ENCODE measurements around the gene AK8. TPM values are rescaled to one million over a fixed set of nuclear protein-coding genes. Genes with fewer than 3 reads are reported as not detected.

Gene AK8
- polyA plus RNA-seq, 1 experiment = 0.53 TPM

- Histone ChIP-seq H3K36me3 (ENCODE audit: control insufficient read depth, insufficient read depth, low read length) (peaks cover 1% of the 10 kb centered on the region; the same call in 1 of the 2 replicates), H3K4me3 (ENCODE audit: low read depth, low read length) (no peak overlapping the region), H3K27me3 (ENCODE audit: control insufficient read depth, insufficient read depth, low read length) (no peaks in the 10 kb centered on the region)
- no peak for DNase-seq (ENCODE audit: low read depth)
- ChIA-PET CTCF (interaction anchor here (1.1 to 1.2 kb wide), 2 partner anchors 13 to 14 kb away, joined by 3 to 5 read pairs; no protein-coding TSS in a partner anchor), POLR2A (no interaction called here)
- no peak for TF ChIP-seq CTCF (IDR thresholded peaks at IDR 0.05; ENCODE audit: insufficient read depth, low read depth, low read length)
Observed at GRCh38 chr9:132888151-132888550, 10.1 kb upstream of the AK8 start.

- no peak for TF ChIP-seq CTCF (IDR thresholded peaks at IDR 0.05; ENCODE audit: insufficient read depth, low read depth, low read length)
- CTCF ChIA-PET = interaction anchor here (1.1 to 1.2 kb wide), 2 partner anchors 14 to 15 kb away, joined by 3 to 5 read pairs; no protein-coding TSS in a partner anchor
- Histone ChIP-seq H3K36me3 (ENCODE audit: control insufficient read depth, insufficient read depth, low read length) (peaks cover 1% of the 10 kb centered on the region; the same call in 1 of the 2 replicates), H3K4me3 (ENCODE audit: low read depth, low read length) (no peak overlapping the region), H3K27me3 (ENCODE audit: control insufficient read depth, insufficient read depth, low read length) (no peaks in the 10 kb centered on the region)
- DNase-seq (ENCODE audit: low read depth) = no peak
- POLR2A ChIA-PET = no interaction called here
Observed at GRCh38 chr9:132887181-132888120, 9.4 kb upstream of the AK8 start.

- TF ChIP-seq CTCF (IDR thresholded peaks at IDR 0.05; ENCODE audit: insufficient read depth, low read depth, low read length) = no peak
- DNase-seq (ENCODE audit: low read depth) = no peak
- Histone ChIP-seq H3K27me3 (ENCODE audit: control insufficient read depth, insufficient read depth, low read length) (no peaks in the 10 kb centered on the region), H3K4me3 (ENCODE audit: low read depth, low read length) (no peak overlapping the region), H3K36me3 (ENCODE audit: control insufficient read depth, insufficient read depth, low read length) (peaks cover 1% of the 10 kb centered on the region; the same call in 1 of the 2 replicates)
- ChIA-PET CTCF (interaction anchor here (1.2 kb wide), 1 partner anchor 15 kb away, joined by 3 read pairs; no protein-coding TSS in a partner anchor), POLR2A (no interaction called here)
Observed at GRCh38 chr9:132886334-132886725, 8.2 kb upstream of the AK8 start.

- H3K27me3 ChIP-seq (ENCODE audit: control insufficient read depth, insufficient read depth, low read length) = no peaks in the 10 kb centered on the region
- CTCF ChIA-PET = interaction anchor here (1.2 kb wide), 1 partner anchor 16 kb away, joined by 3 read pairs; no protein-coding TSS in a partner anchor
- POLR2A ChIA-PET = no interaction called here
- no peak for DNase-seq (ENCODE audit: low read depth)
- H3K36me3 ChIP-seq (ENCODE audit: control insufficient read depth, insufficient read depth, low read length) = peaks cover 1% of the 10 kb centered on the region; the same call in 1 of the 2 replicates
- TF ChIP-seq CTCF (IDR thresholded peaks at IDR 0.05; ENCODE audit: insufficient read depth, low read depth, low read length) = no peak
- no peak overlapping the region for H3K4me3 ChIP-seq (ENCODE audit: low read depth, low read length)
Observed at GRCh38 chr9:132885720-132886333, 7.7 kb upstream of the AK8 start.
